HS-5 (cell line): Measurements from ENCODE around the gene RPAP2.

Experiments used
- DNase-seq: peaks from one replicate; pipeline ENCODE4 v3.0.0-alpha.2; 2012; ENCODE audit warnings: low read depth

The RPAP2 gene

DNA sequence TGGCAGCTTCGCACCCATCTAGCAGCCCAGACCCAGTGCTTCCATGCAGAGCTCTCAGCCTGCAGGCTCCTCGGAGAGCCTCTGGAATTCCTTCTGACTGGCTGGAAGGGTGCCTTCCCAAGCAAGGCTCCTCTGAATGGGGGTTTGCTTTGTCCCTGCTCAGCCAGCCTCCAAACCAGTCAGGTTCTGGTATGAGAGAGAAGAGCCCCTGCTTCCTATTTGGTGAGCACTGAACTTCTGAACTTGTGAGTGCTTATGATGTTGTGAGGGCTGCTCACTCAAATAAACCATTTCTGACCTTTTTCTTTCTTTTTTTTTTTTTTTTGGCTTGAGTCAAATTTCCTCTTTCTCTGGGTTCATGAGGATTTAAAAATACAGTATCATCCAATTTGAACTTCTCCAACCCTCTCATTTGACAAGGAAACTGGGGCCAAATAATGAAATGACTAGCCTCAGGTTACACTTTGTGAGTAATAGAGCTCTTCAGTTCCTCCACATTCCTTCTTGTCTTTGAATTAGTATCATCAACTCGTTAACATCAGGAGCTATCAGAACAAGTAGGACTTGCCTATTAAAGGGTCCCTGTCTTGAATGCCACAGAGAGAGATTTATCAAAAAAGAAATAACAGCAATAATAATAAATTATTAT, 148.3 kb downstream of the RPAP2 start:
- DNase-seq, result no peak

DNA sequence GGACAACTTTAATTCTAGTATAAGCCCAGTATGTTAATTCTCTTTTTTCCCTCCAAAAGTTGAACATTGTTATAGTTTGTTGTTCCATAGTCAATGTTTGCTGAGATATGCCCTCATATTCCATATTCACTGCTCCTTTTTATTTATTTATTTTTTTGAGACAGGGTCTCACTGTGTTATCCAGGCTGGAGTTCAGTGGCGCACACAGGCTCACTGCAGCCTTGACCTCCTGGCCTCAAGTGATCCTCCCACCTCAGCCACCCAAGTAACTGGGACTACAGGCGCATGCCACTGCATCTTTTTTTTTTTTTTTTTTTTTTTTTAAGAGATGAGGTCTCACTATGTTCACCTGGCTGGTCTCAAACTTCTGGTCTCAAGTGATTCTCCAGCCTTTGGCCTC, 149.1 kb downstream of the RPAP2 start:
- DNase-seq, result no peak
